ENCODE results near the gene PTPRD. TPM values are rescaled to one million over a fixed set of nuclear protein-coding genes. Genes with fewer than 3 reads are reported as not detected.

The PTPRD gene
- total RNA-seq, 1 donor: 26.3 TPM

- no peak overlapping the region for H3K4me3 ChIP-seq (ENCODE audit: low read depth, low read length)
- peak; percentile 37 for TF ChIP-seq CTCF (IDR thresholded peaks at IDR 0.05; ENCODE audit: insufficient read depth, low read depth, low read length)
- peak; percentile 37 for DNase-seq (ENCODE audit: low read depth)
Observed at GRCh38 chr9:8486095-8486494, 2126.7 kb downstream of the PTPRD start.

GRCh38 chr9:8484597-8485191 is 2128.1 kb downstream of the PTPRD start:
- no peak for DNase-seq (ENCODE audit: low read depth)
- H3K4me3 ChIP-seq (ENCODE audit: low read depth, low read length): no peak overlapping the region
- no peak for TF ChIP-seq CTCF (IDR thresholded peaks at IDR 0.05; ENCODE audit: insufficient read depth, low read depth, low read length)

GRCh38 chr9:8477450-8477849 is 2135.4 kb downstream of the PTPRD start:
- TF ChIP-seq CTCF (IDR thresholded peaks at IDR 0.05; ENCODE audit: insufficient read depth, low read depth, low read length): no peak
- peak; percentile 3 for DNase-seq (ENCODE audit: low read depth)
- H3K4me3 ChIP-seq (ENCODE audit: low read depth, low read length): no peak overlapping the region

GRCh38 chr9:8474937-8475336 is 2137.9 kb downstream of the PTPRD start:
- no peak for DNase-seq (ENCODE audit: low read depth)
- H3K4me3 ChIP-seq (ENCODE audit: low read depth, low read length): no peak overlapping the region
- TF ChIP-seq CTCF (IDR thresholded peaks at IDR 0.05; ENCODE audit: insufficient read depth, low read depth, low read length): no peak

GRCh38 chr9:8473244-8474020 is 2139.4 kb downstream of the PTPRD start:
- TF ChIP-seq CTCF (IDR thresholded peaks at IDR 0.05; ENCODE audit: insufficient read depth, low read depth, low read length): no peak
- no peak for DNase-seq (ENCODE audit: low read depth)
- H3K4me3 ChIP-seq (ENCODE audit: low read depth, low read length): no peak overlapping the region

- no peak for TF ChIP-seq CTCF (IDR thresholded peaks at IDR 0.05; ENCODE audit: insufficient read depth, low read depth, low read length)
- DNase-seq (ENCODE audit: low read depth): no peak
- H3K4me3 ChIP-seq (ENCODE audit: low read depth, low read length): no peak overlapping the region
Observed at GRCh38 chr9:8468045-8468637, 2144.7 kb downstream of the PTPRD start.

All from fibroblast of villous mesenchyme (primary cell).